K562 (cell line): ENCODE data around the gene CRK. TPM values are rescaled to one million over a fixed set of nuclear protein-coding genes. Genes with fewer than 3 reads are reported as not detected.

Experiments
- ATAC-seq: fragments of 200-7000 bp; cut with Tn5 transposase; 3 replicates; pipeline ENCODE4 v1.9.1; 2020; ENCODE audit warnings: moderate library complexity
- BruUV-seq: library from RNA; stranded (reverse); fragments of 400-500 nt; replicated peaks from 2 replicates; lab custom pipeline; 2021; lab: Mats Ljungman, UMichigan
- CTCF ChIA-PET: fragments of 300-600 bp; formaldehyde crosslinking; extraction: SDS; loops from one replicate; lab custom pipeline; 2021; ENCODE audit warnings: low intra/inter-chr PET ratio; lab: Yijun Ruan, JAX
- POLR2A ChIA-PET: fragments of 300-600, 350-650 bp; sonication (Branson Sonifier 250); formaldehyde crosslinking; extraction: SDS; loops from one replicate; lab custom pipeline; 2021; ENCODE audit warnings: antibody characterized with exemption, inconsistent platforms; lab: Yijun Ruan, JAX
- DNase-seq, 4 experiments: peaks; one replicate each; pipeline versions ENCODE4 v3.0.0 to v3.0.0-alpha.2; 2011 to 2018; ENCODE audit warnings: low spot score in 3 of 4, mixed read lengths in 3 of 4; ENCODE audit errors: extremely low read depth in 1 of 4
- FAIRE-seq: peaks from 2 replicates; lab custom pipeline; 2011; peaks lifted over from hg19 to GRCh38; lab: Jason Lieb, UNC
- H2AFZ ChIP-seq: 2 replicates; pipeline ENCODE4 v1.6.0; 2011; ENCODE audit warnings: low read depth, low read length, control low read depth, inconsistent platforms
- H3K27ac ChIP-seq: fragments of 200-600 bp; 3 replicates; pipeline ENCODE4 v1.8.0; 2011; ENCODE audit warnings: low read depth, mild to moderate bottlenecking, control low read depth, inconsistent platforms, low read length, moderate library complexity, mixed read lengths; ENCODE audit errors: extremely low read depth
- H3K27me3 ChIP-seq, 2 experiments: fragments of 300-600 bp in 1 of 2; 2 replicates in 1 of 2; 3 replicates in 1 of 2; pipeline versions ENCODE4 v1.6.0 to v1.8.0; 2011; ENCODE audit warnings: inconsistent platforms in 2 of 2, low read length in 2 of 2, mild to moderate bottlenecking in 1 of 2, mixed read lengths in 1 of 2, moderate library complexity in 1 of 2; ENCODE audit not compliant: control insufficient read depth in 2 of 2, insufficient read depth in 2 of 2
- H3K36me3 ChIP-seq: fragments of 300-600 bp; 3 replicates; pipeline ENCODE4 v1.8.0; 2011; ENCODE audit warnings: mild to moderate bottlenecking, low read length, inconsistent platforms; ENCODE audit not compliant: control insufficient read depth, insufficient read depth
- H3K4me1 ChIP-seq, 2 experiments: fragments of 200-600 bp in 1 of 2; replicated peaks in 1 of 2; 2 replicates in 1 of 2; 3 replicates in 1 of 2; pipeline versions ENCODE4 v1.5.1 to v1.8.0; 2011; ENCODE audit warnings: inconsistent platforms in 2 of 2, low read length in 2 of 2, mild to moderate bottlenecking in 1 of 2, mixed read lengths in 1 of 2, moderate library complexity in 1 of 2; ENCODE audit not compliant: control insufficient read depth in 2 of 2, insufficient read depth in 2 of 2
- H3K4me2 ChIP-seq: 2 replicates; pipeline ENCODE4 v1.6.1; 2011; ENCODE audit warnings: low read length, control low read depth, inconsistent platforms, mixed read lengths; ENCODE audit not compliant: insufficient read depth
- H3K4me3 ChIP-seq: fragments of 200-600 bp; sonication (generic), shearing (Covaris generic); 2 replicates; pipeline ENCODE4 v1.5.1; 2016; ENCODE audit warnings: control low read depth, inconsistent platforms
- H3K79me2 ChIP-seq: fragments of 200-600 bp; 3 replicates; pipeline ENCODE4 v1.8.0; 2011; ENCODE audit warnings: low read length, inconsistent platforms; ENCODE audit not compliant: control insufficient read depth, insufficient read depth
- H3K9ac ChIP-seq, 2 experiments: 2 replicates each; pipeline versions ENCODE4 v1.6.0 to v1.6.1; 2011; ENCODE audit warnings: low read depth in 2 of 2, low read length in 2 of 2, control low read depth in 1 of 2, inconsistent platforms in 1 of 2, mild to moderate bottlenecking in 1 of 2, mixed read lengths in 1 of 2; ENCODE audit not compliant: insufficient read depth in 1 of 2
- H3K9me1 ChIP-seq: one replicate; pipeline ENCODE4 v1.6.0; 2011; ENCODE audit warnings: inconsistent platforms, mild to moderate bottlenecking, low read length, moderate library complexity; ENCODE audit not compliant: control insufficient read depth, insufficient read depth
- H3K9me3 ChIP-seq: replicated peaks from 2 replicates; pipeline ENCODE4 v1.5.1; 2011; ENCODE audit warnings: low read depth, low read length, inconsistent platforms; ENCODE audit not compliant: control insufficient read depth, insufficient read depth
- H4K20me1 ChIP-seq: replicated peaks from 2 replicates; pipeline ENCODE4 v1.6.1; 2011; ENCODE audit warnings: low read length, inconsistent platforms, mixed read lengths; ENCODE audit not compliant: control insufficient read depth, insufficient read depth
- ARID3A ChIP-seq: IDR thresholded peaks from 2 replicates; pipeline ENCODE4 v1.6.1; 2012; ENCODE audit warnings: low read depth, low read length, improper control_type of control experiment, borderline replicate concordance
- CBFB ChIP-seq: sonication (generic); formaldehyde crosslinking; IDR thresholded peaks from 2 replicates; pipeline ENCODE4 v1.4.0; 2020; ENCODE audit warnings: mild to moderate bottlenecking, missing genetic modification reagents
- CREM ChIP-seq: IDR thresholded peaks from 2 replicates; pipeline ENCODE4 v1.6.1; 2014; ENCODE audit warnings: antibody characterized with exemption, low read depth
- EGR1 ChIP-seq: fragments of 450-650 bp; conservative IDR thresholded peaks from 2 replicates; pipeline ENCODE4 v1.6.1; 2017; ENCODE audit warnings: mild to moderate bottlenecking
- FOXA1 ChIP-seq: fragments of 450-650 bp; IDR thresholded peaks from 2 replicates; pipeline ENCODE4 v1.6.1; 2016; ENCODE audit warnings: mild to moderate bottlenecking, borderline replicate concordance
- KAT7 ChIP-seq: sonication (generic); formaldehyde crosslinking; IDR thresholded peaks from 2 replicates; pipeline ENCODE4 v1.8.0; 2022; ENCODE audit warnings: missing genetic modification reagents, mild to moderate bottlenecking, borderline replicate concordance
- MAFK ChIP-seq: IDR thresholded peaks from 2 replicates; pipeline ENCODE4 v1.6.1; 2011; ENCODE audit warnings: low read length, improper control_type of control experiment
- NFE2 ChIP-seq: IDR thresholded peaks from 2 replicates; pipeline ENCODE4 v1.6.1; 2014; ENCODE audit warnings: antibody characterized with exemption, low read depth
- PTRF ChIP-seq: fragments of 450-650 bp; IDR thresholded peaks from 2 replicates; pipeline ENCODE4 v1.6.1; 2016; ENCODE audit warnings: mild to moderate bottlenecking, missing genetic modification characterization, missing compliant biosample characterization
- RBFOX2 ChIP-seq: fragments of 200-400 bp; formaldehyde crosslinking; IDR thresholded peaks from 2 replicates; pipeline ENCODE4 v1.6.1; 2017; ENCODE audit warnings: low read depth, mild to moderate bottlenecking, low read length, moderate library complexity
- SNAPC5 ChIP-seq: fragments of 250-450 bp; sonication (Bioruptor Pico); IDR thresholded peaks from 2 replicates; pipeline ENCODE4 v1.8.0; 2021; ENCODE audit warnings: moderate library complexity, mild to moderate bottlenecking, inconsistent platforms
- SRSF3 ChIP-seq: fragments of 200-400 bp; formaldehyde crosslinking; IDR thresholded peaks from 2 replicates; pipeline ENCODE4 v1.6.1; 2016; ENCODE audit warnings: mild to moderate bottlenecking, low read length, moderate library complexity; ENCODE audit not compliant: insufficient read depth
- THRB ChIP-seq: fragments of 450-650 bp; formaldehyde crosslinking; conservative IDR thresholded peaks from 2 replicates; pipeline ENCODE4 v1.4.0; 2022; ENCODE audit warnings: mild to moderate bottlenecking, missing genetic modification characterization
- ZNF830 ChIP-seq: fragments of 250-450 bp; sonication (Bioruptor Pico); IDR thresholded peaks from 2 replicates; pipeline ENCODE4 v1.5.0; 2021; ENCODE audit warnings: mild to moderate bottlenecking
- WGBS: fragments of 100-300 bp; shearing (Covaris generic); methylation state at CpG from one replicate; pipeline ENCODE4 v1.1.6; 2016; ENCODE audit warnings: low coverage, mixed read lengths; ENCODE audit not compliant: insufficient coverage; ENCODE audit errors: missing lambda C conversion rate; 5-methylcytosine and 5-hydroxymethylcytosine counted together
- in situ Hi-C: fragments of 300-500 bp; cut with MboI; formaldehyde crosslinking; loops from 4 replicates; pipeline ENCODE4 v1.15.0; 2018; ENCODE audit warnings: inconsistent platforms, mixed read lengths
- intact Hi-C: fragments of 100-400 bp; cut with micrococcal nuclease; formaldehyde crosslinking; loops from 2 replicates; pipeline ENCODE4 v1.14.2; 2022
- polyA plus RNA-seq, 8 experiments: library from polyadenylated mRNA; depleted of rRNA in 4 of 8; stranded (reverse) in 5 of 8; unstranded in 3 of 8; fragments of >200 nt; fragmentation: Nextera tagmentation in 2 of 8; fragmentation: Illumina TruSeq in 1 of 8; extraction: Ambion mirVana in 2 of 8; extraction: Trizol in 1 of 8; gene quantifications; 2 replicates each; pipeline versions ENCODE4 v1.2.1 to v1.2.3, GENCODE V29; 2011 to 2014; ENCODE audit warnings: inconsistent platforms in 1 of 8, missing spikeins in 1 of 8
- total RNA-seq, 7 experiments: library from RNA; depleted of rRNA in 6 of 7; stranded (reverse); fragments of >200 nt in 6 of 7; fragmentation: Illumina TruSeq in 2 of 7; extraction: Trizol in 2 of 7; gene quantifications; 2 replicates each; pipeline versions ENCODE4 v1.2.1 to v1.2.3, GENCODE V29; 2011 to 2021; ENCODE audit warnings: low replicate concordance in 1 of 7

Gene CRK
- total and polyA plus RNA-seq, 9 of the 15 experiments (the other 6 are each of a cell fraction or from before 2014, with no cell fraction given), result 13.1 to 40.2 (median 26.1) TPM

- 0 out of 2 replicates have a peak, but pooled peaks have one; percentile 8 for TF ChIP-seq CREM
- 0 out of 2 replicates have a peak, but pooled peaks have one; percentile 5 for TF ChIP-seq SRSF3
- TF ChIP-seq NFE2, result peak; percentile 20; the same call in 1 of the 2 replicates
- peak; percentile 60; the same call in 1 of the 2 replicates for TF ChIP-seq RBFOX2
- no peak for TF ChIP-seq ZNF830
- peak; percentile 26; the same call in 1 of the 2 replicates for TF ChIP-seq KAT7 (CRISPR knock-in tag)
Observed at GRCh38 chr17:1398931-1399678, 56.9 kb downstream of the CRK start (continued).

- H3K4me1 ChIP-seq, result peaks cover 13 to 21% of the 10 kb centered on the region in 2 experiments; a peak in 4 of 5 replicates
Observed at GRCh38 chr17:1398028-1398427, 58.0 kb downstream of the CRK start.

More at GRCh38 chr17:1398028-1398427, 58.0 kb downstream of the CRK start:
- DNase-seq (peak in 1 of 4 experiments; percentile 18), FAIRE-seq (no peak), ATAC-seq (no peak)
- CTCF ChIA-PET, result no interaction called here
- Histone ChIP-seq H2AFZ (no peak overlapping the region), H3K4me3 (peak overlapping the region; percentile 98), H3K9ac (peak overlapping the region in 1 of 2 experiments; percentile 95; a peak in 2 of 4 replicates), H3K27ac (peak overlapping the region; percentile 99; the same call in 1 of the 3 replicates), H4K20me1 (peaks cover 39% of the 10 kb centered on the region), H3K4me2 (peak overlapping the region; percentile 89), H3K9me3 (no peaks in the 10 kb centered on the region), H3K9me1 (no peaks in the 10 kb centered on the region), H3K36me3 (peaks cover 32% of the 10 kb centered on the region; the same call in 2 of the 3 replicates), H3K27me3 (no peaks in the 10 kb centered on the region), H3K79me2 (peaks cover 69% of the 10 kb centered on the region)
- no peak for TF ChIP-seq SNAPC5 (CRISPR knock-in tag)
- no peak for TF ChIP-seq FOXA1
- TF ChIP-seq CBFB, result no peak
- TF ChIP-seq PTRF (tag), result no peak
- TF ChIP-seq MAFK, result no peak
- TF ChIP-seq THRB (CRISPR knock-in tag), result no peak
- peak; percentile 50 for TF ChIP-seq EGR1
- no peak for TF ChIP-seq ARID3A
- POLR2A ChIA-PET, result interaction anchor here (0.9 to 2.3 kb wide), 7 partner anchors 9 to 163 kb away, joined by 3 to 11 read pairs (median 4); partner anchors contain the start of genes CRK and INPP5K
- no TSS peak for BruUV-seq
- intact Hi-C loops, result no loop called here
- in situ Hi-C loops, result no loop called here
- WGBS, result 0% methylated on average over 1 of the region's 2 CpGs
